Measurements from ENCODE around the gene SERPINB12.

- TF ChIP-seq CTCF (IDR thresholded peaks at IDR 0.05) (no peak), POLR2A (IDR thresholded peaks at IDR 0.05) (no peak)
Observed at GRCh38 chr18:63567276-63567675, 25.1 kb downstream of the SERPINB12 start.
